Measurements from ENCODE around the gene MAP3K20. TPM values are rescaled to one million over a fixed set of nuclear protein-coding genes. Genes with fewer than 3 reads are reported as not detected.
A peak's percentile ranks its signal among the peaks of the same experiment; 100 is the strongest.

MAP3K20 gene
- total and polyA plus RNA-seq, 2 of the 8 experiments (the other 6 are each of a cell fraction or from before 2014, with no cell fraction given) = 3.1 to 11.1 TPM

GRCh38 chr2:173298536-173299097 lies 223.0 kb downstream of the MAP3K20 start:
- DNase-seq (ENCODE audit: low read depth in 1 of 2, low spot score in 2 of 2) (no peak), FAIRE-seq (no peak)
- Histone ChIP-seq H3K9me3 (ENCODE audit: insufficient read depth in 2 of 2, low read depth in 1 of 2, low read length in 1 of 2) (peaks cover 44 to 50% of the 10 kb centered on the region in 2 experiments), H3K56ac (replicated peaks; ENCODE audit: insufficient read length, low read depth, low read length) (no peak overlapping the region), H3K36me3 (ENCODE audit: control insufficient read depth in 2 of 4, insufficient read depth in 4 of 4, low read length in 3 of 4) (peaks cover 0 to 4% (median 0%) of the 10 kb centered on the region in 4 experiments; a peak in 1 of 8 replicates), H3K27ac (ENCODE audit: low read depth, low read length) (no peak overlapping the region), H4K91ac (replicated peaks; ENCODE audit: insufficient read length, low read length) (no peak overlapping the region), H2BK20ac (ENCODE audit: low read length) (no peak overlapping the region), H3K14ac (ENCODE audit: insufficient read length) (no peak overlapping the region), H4K8ac (ENCODE audit: extremely low read depth, insufficient read depth, low read length) (no peak overlapping the region), H2AK5ac (ENCODE audit: low read depth, low read length) (no peak overlapping the region), H3K27me3 (replicated peaks in 1 of 4; ENCODE audit: control insufficient read depth in 3 of 4, extremely low read depth in 1 of 4, insufficient read depth in 3 of 4, low read length in 3 of 4) (no peaks in the 10 kb centered on the region), H3K23ac (ENCODE audit: insufficient read length) (no peak overlapping the region), H3K4ac (replicated peaks; ENCODE audit: insufficient read length, low read depth, low read length) (no peak overlapping the region), H3K79me2 (ENCODE audit: control insufficient read depth in 1 of 2, insufficient read depth in 2 of 2, low read length in 2 of 2) (no peaks in the 10 kb centered on the region), H2BK5ac (ENCODE audit: low read depth, low read length) (no peak overlapping the region), H2AFZ (ENCODE audit: low read length) (no peak overlapping the region), H3K4me3 (ENCODE audit: extremely low read depth in 1 of 4, insufficient read depth in 2 of 4, low read depth in 3 of 4, low read length in 4 of 4) (no peak overlapping the region), H3K79me1 (ENCODE audit: low read depth, low read length) (no peaks in the 10 kb centered on the region), H4K5ac (ENCODE audit: insufficient read length, low read depth, low read length) (no peak overlapping the region), H3K18ac (ENCODE audit: extremely low read depth, low read length) (no peak overlapping the region), H3K9ac (replicated peaks in 1 of 4; ENCODE audit: extremely low read depth in 1 of 4, low read depth in 3 of 4, low read length in 3 of 4) (no peak overlapping the region), H3K4me1 (replicated peaks in 1 of 4; ENCODE audit: control insufficient read depth in 3 of 4, insufficient read depth in 4 of 4, low read length in 3 of 4) (no peaks in the 10 kb centered on the region), H4K20me1 (replicated peaks in 1 of 2; ENCODE audit: control insufficient read depth in 1 of 2, insufficient read depth in 2 of 2, low read length in 2 of 2) (no peaks in the 10 kb centered on the region), H2BK12ac (ENCODE audit: low read depth, low read length) (no peak overlapping the region), H2BK120ac (replicated peaks; ENCODE audit: low read depth, low read length) (no peak overlapping the region), H3K4me2 (ENCODE audit: insufficient read depth in 1 of 2, low read depth in 2 of 2, low read length in 2 of 2) (no peak overlapping the region), H3K23me2 (ENCODE audit: low read depth, low read length) (no peaks in the 10 kb centered on the region), H2BK15ac (ENCODE audit: low read length) (no peak overlapping the region)
- WGBS, 2 experiments (ENCODE audit: extremely low coverage in 1 of 2, insufficient coverage in 1 of 2, insufficient read length in 1 of 2, insufficient replicate concordance in 2 of 2, low coverage in 1 of 2, low lambda C conversion rate in 2 of 2, missing lambda C conversion rate in 1 of 2) = 89% methylated on average over 4 of the region's 5 CpGs; no CpG with 5 or more reads in 1 of the 2 experiments
- POLR2A ChIA-PET (ENCODE audit: partially characterized antibody) = no interaction called here
- TF ChIP-seq POU5F1 (IDR thresholded peaks at IDR 0.05; ENCODE audit: low read depth, low read length) (0 out of 2 replicates have a peak, but pooled peaks have one; percentile 43), KDM1A (IDR thresholded peaks at IDR 0.05; ENCODE audit: borderline replicate concordance, low read length) (0 out of 2 replicates have a peak, but pooled peaks have one; percentile 21), POLR2AphosphoS5 (IDR thresholded peaks at IDR 0.05; ENCODE audit: low read depth, low read length) (no peak), HDAC6 (IDR thresholded peaks at IDR 0.05; ENCODE audit: low read depth, low read length) (no peak)
- CTCF ChIA-PET (ENCODE audit: partially characterized antibody) = no interaction called here

Measured in H1 (cell line).